ENCODE measurements around the gene NHS. TPM values are rescaled to one million over a fixed set of nuclear protein-coding genes. Genes with fewer than 3 reads are reported as not detected.

NHS gene
- total RNA-seq, 1 donor from 2014 or later, result 117 TPM

DNA sequence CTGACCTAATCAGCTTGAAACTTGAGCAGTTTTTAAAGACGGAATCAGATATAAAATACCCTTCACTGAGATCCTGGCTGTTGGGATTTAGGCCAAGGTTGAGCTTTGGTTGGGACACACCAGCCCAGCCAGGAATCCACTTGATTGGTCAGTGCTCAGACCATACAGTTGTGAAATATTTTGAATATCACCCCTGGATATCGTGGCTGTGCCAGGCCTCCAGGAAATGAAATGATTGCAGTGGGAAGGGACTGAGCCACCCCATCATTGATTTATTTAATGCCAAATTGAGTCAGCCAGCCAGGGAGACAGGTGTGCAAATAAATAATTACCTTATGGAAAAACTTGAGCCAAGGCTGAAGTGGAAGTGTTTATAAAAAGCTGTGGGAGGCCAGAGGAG lies 233.9 kb downstream of the NHS start:
- TF ChIP-seq, protein P1, sequence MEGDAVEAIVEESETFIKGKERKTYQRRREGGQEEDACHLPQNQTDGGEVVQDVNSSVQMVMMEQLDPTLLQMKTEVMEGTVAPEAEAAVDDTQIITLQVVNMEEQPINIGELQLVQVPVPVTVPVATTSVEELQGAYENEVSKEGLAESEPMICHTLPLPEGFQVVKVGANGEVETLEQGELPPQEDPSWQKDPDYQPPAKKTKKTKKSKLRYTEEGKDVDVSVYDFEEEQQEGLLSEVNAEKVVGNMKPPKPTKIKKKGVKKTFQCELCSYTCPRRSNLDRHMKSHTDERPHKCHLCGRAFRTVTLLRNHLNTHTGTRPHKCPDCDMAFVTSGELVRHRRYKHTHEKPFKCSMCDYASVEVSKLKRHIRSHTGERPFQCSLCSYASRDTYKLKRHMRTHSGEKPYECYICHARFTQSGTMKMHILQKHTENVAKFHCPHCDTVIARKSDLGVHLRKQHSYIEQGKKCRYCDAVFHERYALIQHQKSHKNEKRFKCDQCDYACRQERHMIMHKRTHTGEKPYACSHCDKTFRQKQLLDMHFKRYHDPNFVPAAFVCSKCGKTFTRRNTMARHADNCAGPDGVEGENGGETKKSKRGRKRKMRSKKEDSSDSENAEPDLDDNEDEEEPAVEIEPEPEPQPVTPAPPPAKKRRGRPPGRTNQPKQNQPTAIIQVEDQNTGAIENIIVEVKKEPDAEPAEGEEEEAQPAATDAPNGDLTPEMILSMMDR (IDR thresholded peaks at IDR 0.05; ENCODE audit: unreplicated experiment), result no peak
- peak overlapping the region; percentile 91 for H3K27ac Mint-ChIP-seq

DNA sequence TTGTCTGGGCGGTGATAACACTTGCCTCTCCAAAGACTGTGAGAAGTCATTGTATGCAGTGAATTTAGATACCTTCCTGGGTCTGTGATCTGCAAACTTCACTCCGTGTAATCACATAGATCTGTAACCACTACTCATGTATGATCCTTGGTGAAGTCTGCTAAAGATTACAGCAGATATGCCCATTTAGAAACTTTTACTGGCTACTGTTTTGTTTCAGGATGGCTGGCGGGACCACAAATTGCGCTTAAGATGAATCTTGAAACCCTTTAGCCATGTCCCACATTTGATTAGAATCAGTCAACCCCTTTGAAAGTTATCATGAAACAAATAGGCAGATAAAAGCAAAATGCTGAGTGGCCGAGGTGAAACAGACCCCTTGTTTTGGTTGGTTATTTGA lies 235.8 kb downstream of the NHS start:
- no peak overlapping the region for H3K4me3 Mint-ChIP-seq (ENCODE audit: low read depth)
- H3K27me3 Mint-ChIP-seq, result no peaks in the 10 kb centered on the region
- DNase-seq (ENCODE audit: low spot score, unreplicated experiment), result no peak
- peaks cover 4% of the 10 kb centered on the region for H3K9me3 Mint-ChIP-seq (ENCODE audit: low read depth)
- no peaks in the 10 kb centered on the region for H3K36me3 Mint-ChIP-seq (ENCODE audit: insufficient read depth)
- no peak overlapping the region for H3K27ac Mint-ChIP-seq
- peaks cover 69% of the 10 kb centered on the region for H3K4me1 Mint-ChIP-seq (ENCODE audit: low read depth)
- TF ChIP-seq, protein P1 (IDR thresholded peaks at IDR 0.05; ENCODE audit: unreplicated experiment), result no peak

More for the DNA sequence above, 233.9 kb downstream of the NHS start:
- Mint-ChIP-seq H3K27me3 (no peaks in the 10 kb centered on the region), H3K9me3 (ENCODE audit: low read depth) (peaks cover 4% of the 10 kb centered on the region), H3K36me3 (ENCODE audit: insufficient read depth) (no peaks in the 10 kb centered on the region), H3K4me1 (ENCODE audit: low read depth) (peaks cover 68% of the 10 kb centered on the region), H3K4me3 (ENCODE audit: low read depth) (no peak overlapping the region)
- DNase-seq (ENCODE audit: low spot score, unreplicated experiment), result no peak

DNA sequence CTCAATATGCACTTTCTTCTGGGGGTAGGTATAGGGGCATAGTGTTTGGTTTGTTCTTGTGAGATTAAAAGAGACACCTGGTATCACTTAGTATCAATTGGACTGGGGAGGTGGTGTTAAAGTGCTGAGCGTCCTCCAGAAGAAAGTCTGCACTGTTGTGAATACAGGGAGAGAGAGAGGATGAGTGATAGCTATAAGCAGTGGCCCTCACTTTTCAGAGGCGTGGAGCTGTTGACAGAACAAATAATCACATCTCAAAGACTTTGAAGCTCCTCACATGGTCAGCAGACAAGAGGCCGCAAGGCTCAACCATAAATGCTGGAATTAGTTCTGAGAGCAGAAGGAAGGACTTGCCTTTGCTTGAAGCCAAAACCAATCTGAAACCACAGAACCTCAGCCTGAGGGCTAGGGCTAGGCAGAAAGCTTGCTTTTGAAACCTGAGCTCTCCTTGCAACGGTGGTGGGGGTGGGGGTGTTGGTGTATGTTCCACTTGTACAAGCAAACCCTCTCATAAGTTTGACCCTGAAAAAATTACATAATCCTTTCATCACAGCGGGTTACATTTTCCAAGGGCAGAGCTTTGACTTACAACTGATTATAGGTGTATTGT lies 239.1 kb downstream of the NHS start:
- TF ChIP-seq, protein P1 (IDR thresholded peaks at IDR 0.05; ENCODE audit: unreplicated experiment), result no peak
- H3K27me3 Mint-ChIP-seq, result no peaks in the 10 kb centered on the region
- peaks cover 64% of the 10 kb centered on the region for H3K4me1 Mint-ChIP-seq (ENCODE audit: low read depth)
- H3K4me3 Mint-ChIP-seq (ENCODE audit: low read depth), result no peak overlapping the region
- DNase-seq (ENCODE audit: low spot score, unreplicated experiment), result no peak
- no peak overlapping the region for H3K27ac Mint-ChIP-seq
- peaks cover 4% of the 10 kb centered on the region for H3K9me3 Mint-ChIP-seq (ENCODE audit: low read depth)
- H3K36me3 Mint-ChIP-seq (ENCODE audit: insufficient read depth), result no peaks in the 10 kb centered on the region

DNA sequence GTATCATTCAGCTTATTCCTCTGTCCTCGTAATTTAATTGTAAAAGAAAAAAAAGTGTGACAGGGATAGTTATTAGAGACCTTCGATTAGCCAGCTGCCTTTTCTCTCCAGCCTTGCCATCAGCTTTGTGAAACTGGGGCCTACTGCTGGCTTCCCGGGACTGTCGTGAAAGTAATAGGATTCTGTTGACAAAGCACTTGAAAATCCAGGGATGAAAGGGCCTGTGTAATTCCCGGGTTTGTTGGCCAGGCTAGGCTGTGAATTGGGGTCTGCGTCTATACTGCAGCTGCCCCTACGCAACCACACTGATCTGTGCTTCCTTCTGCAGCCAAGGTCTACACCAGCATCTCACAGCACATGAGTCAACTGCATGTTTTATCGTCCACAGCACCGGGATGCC lies 241.9 kb downstream of the NHS start:
- Mint-ChIP-seq H3K36me3 (ENCODE audit: insufficient read depth) (no peaks in the 10 kb centered on the region), H3K27ac (no peak overlapping the region), H3K9me3 (ENCODE audit: low read depth) (no peaks in the 10 kb centered on the region), H3K4me3 (ENCODE audit: low read depth) (no peak overlapping the region), H3K4me1 (ENCODE audit: low read depth) (peaks cover 54% of the 10 kb centered on the region), H3K27me3 (no peaks in the 10 kb centered on the region)
- DNase-seq (ENCODE audit: low spot score, unreplicated experiment), result no peak
- TF ChIP-seq, protein P1 (IDR thresholded peaks at IDR 0.05; ENCODE audit: unreplicated experiment), result no peak

DNA sequence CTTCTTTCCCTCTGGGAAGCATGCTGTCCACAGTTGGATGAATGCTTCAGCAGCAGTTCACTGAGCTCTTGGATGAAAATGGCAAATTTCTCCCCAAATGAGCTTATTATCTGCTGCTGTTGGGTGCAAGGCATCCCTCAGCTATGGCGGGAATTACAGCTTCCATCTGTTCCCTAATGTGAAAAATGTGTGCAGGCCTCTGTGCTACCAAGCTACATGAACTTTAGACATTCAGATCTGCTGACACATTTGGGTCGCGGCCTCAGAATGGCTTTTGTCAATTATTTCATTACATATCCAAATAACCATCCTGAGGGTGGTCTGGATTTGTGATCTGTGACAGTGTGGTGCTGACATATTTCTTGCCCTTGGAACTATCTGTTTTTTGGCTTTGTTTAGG lies 242.8 kb downstream of the NHS start:
- H3K9me3 Mint-ChIP-seq (ENCODE audit: low read depth), result no peaks in the 10 kb centered on the region
- peaks cover 48% of the 10 kb centered on the region for H3K4me1 Mint-ChIP-seq (ENCODE audit: low read depth)
- H3K4me3 Mint-ChIP-seq (ENCODE audit: low read depth), result no peak overlapping the region

More for the DNA sequence above, 242.8 kb downstream of the NHS start:
- Mint-ChIP-seq H3K27ac (no peak overlapping the region), H3K36me3 (ENCODE audit: insufficient read depth) (no peaks in the 10 kb centered on the region), H3K27me3 (no peaks in the 10 kb centered on the region)
- TF ChIP-seq, protein P1 (IDR thresholded peaks at IDR 0.05; ENCODE audit: unreplicated experiment), result no peak
- no peak for DNase-seq (ENCODE audit: low spot score, unreplicated experiment)
